ENCODE results near the gene RND3.

Gene RND3

DNA sequence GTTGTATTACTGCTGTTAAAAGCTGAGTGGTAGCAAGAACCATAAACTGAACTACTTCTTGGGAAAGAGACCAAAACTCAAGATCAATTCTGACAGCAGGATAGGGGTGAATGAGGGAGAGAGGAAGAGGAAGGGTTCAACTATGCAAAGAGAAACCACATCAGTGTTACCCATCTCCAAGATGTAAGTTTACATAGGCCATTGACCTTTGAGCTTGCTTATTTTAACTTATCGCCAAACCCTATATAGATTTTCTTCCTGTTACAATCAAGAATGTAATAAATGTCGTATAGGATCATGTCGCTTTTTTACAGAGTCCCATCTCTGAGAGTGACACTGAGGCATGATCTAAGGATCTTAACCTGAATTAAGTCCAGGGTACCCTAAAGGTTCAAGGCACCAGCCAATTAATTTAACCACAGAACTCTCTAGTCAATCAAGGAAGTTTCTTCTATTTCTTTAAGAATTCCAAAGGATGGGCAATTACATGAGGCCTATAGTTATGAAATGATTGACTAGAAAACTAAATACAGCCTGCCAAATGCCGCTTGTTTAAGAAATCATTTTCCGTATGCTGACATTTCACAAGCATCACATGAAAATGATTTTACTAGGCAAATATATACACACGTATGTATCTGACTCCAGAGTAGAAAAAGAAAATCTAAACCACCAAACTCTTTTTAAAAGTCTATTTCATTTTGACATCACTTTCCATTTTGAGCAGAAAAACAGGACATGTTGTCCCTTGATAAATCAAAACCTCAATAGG, 11.8 kb downstream of the RND3 start:
- no peak for DNase-seq

GRCh38 chr2:150474326-150475074, 13.0 kb downstream of the RND3 start:
- no peak for DNase-seq

- no peak for DNase-seq
Measured at GRCh38 chr2:150473767-150474166, 13.7 kb downstream of the RND3 start.

- peak; percentile 70 for DNase-seq
Measured at GRCh38 chr2:150472511-150472899, 15.0 kb downstream of the RND3 start.

GRCh38 chr2:150471813-150472510, 15.5 kb downstream of the RND3 start:
- no peak for DNase-seq

GRCh38 chr2:150470435-150470834, 17.0 kb downstream of the RND3 start:
- DNase-seq, result no peak

DNA sequence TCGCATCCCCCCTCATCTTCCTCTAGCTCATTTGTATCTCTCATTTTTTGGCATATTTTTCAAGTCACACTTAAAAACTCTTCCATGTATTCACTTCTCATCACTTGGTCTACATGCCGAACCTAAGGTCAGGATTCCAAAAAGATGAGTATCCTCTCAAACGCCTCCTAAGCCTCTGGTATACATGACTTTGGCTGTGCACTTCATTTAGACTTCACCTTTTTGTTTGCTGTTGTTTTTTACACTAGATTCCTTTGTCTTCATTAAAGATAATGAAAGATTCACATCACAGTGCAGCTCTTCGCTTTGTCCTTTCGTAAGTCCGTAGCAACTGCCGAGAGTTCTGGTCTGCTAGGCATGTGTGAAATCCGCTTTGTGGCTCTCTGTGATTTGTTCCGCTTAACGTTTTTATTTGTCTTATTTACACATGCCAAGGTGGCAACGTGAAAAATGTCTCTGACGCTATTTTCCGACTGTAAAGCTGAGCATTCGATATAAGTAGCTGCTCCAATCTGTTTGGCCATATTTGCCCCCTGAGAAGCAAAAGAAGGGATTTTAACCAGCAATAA, 17.7 kb downstream of the RND3 start:
- no peak for DNase-seq

DNA sequence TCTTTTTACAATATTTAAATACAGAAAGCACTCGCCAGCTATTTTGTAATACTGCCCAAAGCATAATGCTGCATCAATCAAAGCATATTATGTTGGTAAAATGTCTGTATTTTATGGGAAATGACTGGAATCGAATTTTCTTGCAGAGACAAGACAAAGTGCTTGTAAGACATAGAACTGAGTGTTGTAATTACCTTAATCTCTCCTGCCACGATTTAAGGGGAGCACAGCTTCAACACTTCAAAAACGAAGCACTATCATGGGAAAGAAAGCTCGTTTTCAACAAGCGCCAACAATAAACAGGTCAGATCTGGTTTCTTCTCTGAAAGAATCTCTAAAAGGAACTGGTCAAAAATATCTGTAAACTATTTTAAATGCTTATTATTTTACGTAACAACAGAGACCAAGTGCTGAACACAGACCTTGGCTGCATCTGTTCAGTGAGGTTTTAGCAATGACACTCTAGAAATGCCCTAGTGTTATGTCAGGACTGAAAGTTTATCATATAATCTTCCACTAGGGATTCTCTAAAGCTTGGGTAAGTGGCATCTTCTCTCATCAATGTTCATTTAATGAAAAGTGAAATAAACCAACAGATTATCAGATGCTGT, 19.0 kb downstream of the RND3 start:
- DNase-seq, result no peak

DNA sequence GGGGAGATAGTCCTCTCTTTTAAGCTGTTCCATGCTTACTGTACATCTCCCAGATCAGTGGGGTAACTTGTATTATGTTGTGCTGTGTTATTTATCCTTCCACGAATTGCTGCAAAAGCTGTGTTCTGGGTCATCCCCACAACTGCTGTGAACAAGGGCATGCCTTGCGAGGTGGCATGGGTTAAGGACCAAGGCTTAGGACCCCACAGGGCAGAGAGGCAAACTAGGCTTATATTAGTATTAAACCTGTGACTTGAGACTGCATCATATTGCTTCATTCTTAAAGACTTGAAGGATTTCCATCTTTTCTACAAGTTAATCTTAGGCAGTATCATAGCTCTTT, 19.9 kb downstream of the RND3 start:
- DNase-seq, result no peak

DNA sequence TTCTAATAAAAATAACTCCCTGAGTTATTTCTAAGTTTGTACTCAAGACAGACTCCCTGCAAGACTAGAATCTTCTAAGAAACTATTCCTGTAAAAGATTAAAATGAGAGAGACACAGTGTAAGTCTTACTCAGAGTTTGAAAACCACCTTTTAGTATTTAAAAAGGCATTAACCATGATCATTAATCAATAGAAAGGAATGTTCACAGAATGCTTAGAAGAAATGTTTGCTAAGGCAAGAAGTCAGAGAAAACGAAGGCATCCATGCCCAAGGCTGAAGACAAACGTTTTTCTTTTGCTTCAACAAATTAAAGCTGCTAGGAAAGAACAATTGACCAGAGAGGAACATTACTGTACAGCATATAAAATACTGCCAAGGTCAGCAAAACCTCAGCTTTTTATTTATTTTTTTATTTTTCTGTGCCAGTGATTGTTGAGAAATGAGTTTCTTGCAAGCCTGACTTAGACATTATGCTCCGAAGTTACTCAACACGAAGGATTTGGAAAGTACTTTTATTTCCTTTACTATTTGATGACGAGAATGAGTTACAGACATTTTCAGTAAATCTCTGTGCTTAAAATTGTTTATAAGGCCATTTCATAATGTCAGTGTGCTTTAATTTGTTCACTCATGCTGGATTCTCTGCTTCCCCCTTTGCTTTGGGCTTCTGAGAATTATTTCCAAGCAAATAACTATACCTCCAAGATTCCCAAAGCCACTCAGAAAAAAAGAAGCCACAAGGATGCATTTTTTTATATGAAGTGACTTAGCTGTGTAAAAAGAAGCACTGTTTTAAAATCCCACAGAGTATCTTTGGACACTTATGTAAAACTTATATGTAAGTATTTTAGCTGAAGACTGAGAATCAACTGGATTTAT, 20.5 kb downstream of the RND3 start:
- peak; percentile 92 for DNase-seq

GRCh38 chr2:150465703-150466569, 21.5 kb downstream of the RND3 start:
- DNase-seq, result no peak

GRCh38 chr2:150464986-150465385, 22.5 kb downstream of the RND3 start:
- no peak for DNase-seq

DNA sequence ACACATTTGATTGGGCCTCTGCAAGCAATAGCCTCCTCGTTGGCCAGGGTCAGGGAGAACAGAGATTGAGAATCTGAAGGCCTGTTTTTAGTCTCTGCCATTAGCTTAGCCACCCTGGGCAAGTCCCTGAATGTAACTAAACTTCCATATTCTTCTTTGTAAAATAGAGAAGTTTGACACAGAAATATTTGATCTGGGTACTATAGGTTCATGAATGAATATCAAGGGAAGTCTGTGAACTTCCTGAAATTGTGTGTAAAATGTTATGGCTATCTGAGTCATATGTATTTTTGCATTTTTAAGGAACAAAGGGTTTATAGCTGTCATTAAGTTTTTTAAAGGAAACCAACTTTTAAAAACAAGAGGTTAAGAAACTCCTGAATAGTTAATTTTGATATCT, 23.2 kb downstream of the RND3 start:
- DNase-seq, result no peak

DNA sequence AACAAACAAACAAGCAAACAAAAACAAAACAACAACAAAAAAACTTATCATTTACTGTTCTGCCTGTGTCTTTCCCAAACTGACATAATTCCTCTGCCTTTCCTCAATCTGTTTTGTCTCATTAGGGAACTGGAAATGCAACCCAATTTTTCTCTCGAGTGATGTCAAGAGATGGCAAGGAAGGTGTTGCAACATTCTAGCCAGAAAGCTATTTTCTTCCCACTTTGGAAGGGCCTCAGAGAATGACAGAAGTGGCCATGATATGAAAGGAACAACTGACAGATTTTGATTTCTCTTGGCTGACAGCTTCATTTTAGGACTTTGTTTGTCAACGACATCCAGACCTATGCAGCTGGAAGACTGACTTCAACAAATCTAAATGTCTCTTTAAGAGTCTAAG, 24.7 kb downstream of the RND3 start:
- DNase-seq, result no peak

GRCh38 chr2:150459281-150459680, 28.2 kb downstream of the RND3 start:
- DNase-seq, result peak; percentile 78

GRCh38 chr2:150450765-150451164, 36.7 kb downstream of the RND3 start:
- no peak for DNase-seq

GRCh38 chr2:150449856-150450255, 37.6 kb downstream of the RND3 start:
- no peak for DNase-seq

DNA sequence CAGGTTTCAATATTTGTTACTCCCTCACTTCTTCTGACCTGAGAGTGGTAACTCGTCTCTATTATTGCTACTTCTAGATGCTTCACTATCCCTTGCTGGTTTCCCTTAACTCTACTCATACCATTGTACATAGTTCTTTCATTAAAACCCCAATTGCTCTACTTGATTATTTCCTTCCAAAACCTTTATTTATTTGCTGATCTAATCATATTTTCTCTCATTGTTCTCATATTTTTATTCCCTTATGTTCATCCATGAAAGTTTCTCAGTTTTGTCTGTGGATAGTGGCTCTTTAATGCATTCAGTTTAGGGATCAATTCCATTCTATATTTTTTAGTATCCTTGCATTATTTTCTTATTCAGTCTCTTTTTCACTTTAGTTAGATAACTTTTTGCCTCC, 42.1 kb downstream of the RND3 start:
- DNase-seq, result no peak

GRCh38 chr2:150442484-150442883, 45.0 kb downstream of the RND3 start:
- no peak for DNase-seq

- peak; percentile 9 for DNase-seq
Measured at GRCh38 chr2:150441784-150442183, 45.7 kb downstream of the RND3 start.

DNA sequence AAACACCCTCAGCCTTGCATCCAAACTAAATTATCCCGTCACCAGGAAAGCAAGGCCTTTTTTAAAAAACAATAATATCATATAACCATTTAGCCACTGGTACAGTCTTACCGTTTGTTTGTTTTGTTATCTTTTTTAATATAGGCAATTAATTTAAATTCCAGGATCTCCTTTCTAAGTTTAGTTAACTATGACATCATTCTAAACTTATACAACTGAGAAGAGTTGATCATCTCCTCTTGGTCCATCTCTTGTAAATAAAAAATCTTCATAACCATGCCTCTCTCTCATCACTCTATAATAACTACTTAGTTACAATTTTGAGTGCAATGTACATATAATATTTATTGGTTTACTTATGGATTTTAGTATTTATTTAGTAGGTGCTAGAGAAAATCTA, 46.2 kb downstream of the RND3 start:
- DNase-seq, result no peak

Data from fibroblast of upper back skin (primary cell).